Left ventricle myocardium superior (tissue), 1 donor: ENCODE measurements around the gene GTPBP3. TPM values are rescaled to one million over a fixed set of nuclear protein-coding genes. Genes with fewer than 3 reads are reported as not detected.
"Not testable (repeated sequence)": the region's sequence is repeated elsewhere in the genome, so short reads cannot be mapped to it uniquely, and the experiment has no call there.

Experiments used
- ATAC-seq: fragments of 200-7000 bp; cut with Tn5 transposase; one replicate; pipeline ENCODE4 v1.9.1; 2020; ENCODE audit warnings: mild to moderate bottlenecking, moderate library complexity
- DNase-seq: peaks from one replicate; pipeline ENCODE4 v3.0.0-alpha.2; 2020
- intact Hi-C: fragments of 100-400 bp; cut with micrococcal nuclease; formaldehyde crosslinking; loops from one replicate; pipeline ENCODE4 v1.11.0; 2022
- total RNA-seq: library from RNA; stranded (reverse); fragmentation: NEBNext Ultra II Directional; extraction: Animal tissue kit (Norgen Biotek cat#: 25700); gene quantifications from one replicate; pipeline ENCODE4 v1.2.1, GENCODE V29; 2021
- donor health status: DM: no; HTN: yes; CAD: no; lungs with severe emphysema.

GTPBP3 gene
- total RNA-seq, 1 donor from 2014 or later, result 11.5 TPM

- DNase-seq, result no peak
- ATAC-seq, result no peak
- intact Hi-C loops, result no loop called here
Observed at GRCh38 chr19:17359905-17360800, 22.8 kb downstream of the GTPBP3 start.

DNA sequence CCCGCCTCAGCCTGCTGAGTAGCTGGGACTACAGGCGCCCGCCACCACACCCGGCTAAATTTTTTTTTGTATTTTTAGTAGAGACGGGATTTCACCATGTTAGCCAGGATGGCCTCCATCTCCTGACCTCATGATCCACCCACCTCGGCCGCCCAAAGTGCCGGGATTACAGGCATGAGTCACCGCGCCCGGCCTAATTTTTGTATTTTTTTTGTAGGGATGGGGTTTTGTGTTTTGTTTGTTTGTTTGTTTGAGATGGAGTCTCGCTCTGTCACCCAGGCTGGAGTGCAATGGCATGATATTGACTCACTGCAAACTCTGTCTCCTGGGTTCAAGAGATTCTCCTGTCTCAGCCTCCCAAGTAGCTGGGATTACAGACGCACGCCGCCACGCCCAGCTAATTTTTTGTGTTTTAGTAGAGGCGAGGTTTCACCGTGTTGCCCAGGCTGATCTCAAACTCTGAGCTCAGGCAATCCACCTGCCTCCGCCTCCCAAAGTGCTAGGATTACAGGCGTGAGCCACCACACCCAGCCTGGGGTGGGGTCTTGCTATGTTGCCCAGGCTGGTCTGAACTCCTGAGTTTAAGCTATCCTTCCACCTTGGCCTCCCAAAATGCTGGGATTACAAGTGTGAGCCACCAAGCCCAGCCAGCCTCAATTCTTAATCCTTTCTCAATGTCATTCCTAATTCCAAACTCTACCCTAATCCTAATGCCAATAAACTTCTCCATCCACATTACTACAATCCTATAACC, 26.7 kb downstream of the GTPBP3 start:
- DNase-seq, intact Hi-C loops, ATAC-seq: not testable (repeated sequence)

GRCh38 chr19:17365361-17365760, 28.0 kb downstream of the GTPBP3 start:
- intact Hi-C loops, result no loop called here
- ATAC-seq, result no peak
- DNase-seq, result no peak

DNA sequence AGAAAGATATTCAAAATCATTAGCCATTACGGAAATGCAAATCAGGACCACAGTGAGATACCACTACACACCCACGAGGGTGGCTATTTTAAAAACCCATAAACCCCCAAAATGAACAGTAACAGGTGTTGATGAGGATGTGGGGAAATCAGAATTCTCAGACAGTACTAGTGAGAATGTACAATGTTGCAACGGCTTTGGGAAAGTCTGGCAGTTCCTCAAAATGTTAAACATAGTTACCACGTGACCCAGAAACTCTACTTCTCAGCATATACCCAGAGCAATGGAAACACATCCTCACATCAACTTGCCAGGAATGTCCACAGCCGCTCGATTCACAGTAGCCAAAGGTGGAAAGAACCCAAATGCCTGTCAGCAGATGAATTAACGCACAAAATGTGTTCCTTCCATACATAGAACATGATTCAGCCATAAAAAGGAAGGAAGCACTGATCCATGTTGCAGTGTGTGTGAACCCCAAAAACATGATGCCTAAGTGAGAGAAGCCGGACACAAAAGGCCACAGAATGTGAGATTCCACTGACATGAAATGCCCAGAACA, 32.8 kb downstream of the GTPBP3 start:
- intact Hi-C loops, result no loop called here
- ATAC-seq (peak; percentile 54), DNase-seq (no peak)

GRCh38 chr19:17376935-17377600, 39.7 kb downstream of the GTPBP3 start, which contains the start of gene PLVAP:
TSS of gene PLVAP (minus strand) at chr19:17377342. CDS start at chr19:17377288, 54 bp downstream.
- intact Hi-C loops, result no loop called here
- ATAC-seq (peak; percentile 62), DNase-seq (peak; percentile 39)

GRCh38 chr19:17378271-17378670, 40.9 kb downstream of the GTPBP3 start:
- no peak for DNase-seq
- ATAC-seq, result no peak
- intact Hi-C loops, result no loop called here

DNA sequence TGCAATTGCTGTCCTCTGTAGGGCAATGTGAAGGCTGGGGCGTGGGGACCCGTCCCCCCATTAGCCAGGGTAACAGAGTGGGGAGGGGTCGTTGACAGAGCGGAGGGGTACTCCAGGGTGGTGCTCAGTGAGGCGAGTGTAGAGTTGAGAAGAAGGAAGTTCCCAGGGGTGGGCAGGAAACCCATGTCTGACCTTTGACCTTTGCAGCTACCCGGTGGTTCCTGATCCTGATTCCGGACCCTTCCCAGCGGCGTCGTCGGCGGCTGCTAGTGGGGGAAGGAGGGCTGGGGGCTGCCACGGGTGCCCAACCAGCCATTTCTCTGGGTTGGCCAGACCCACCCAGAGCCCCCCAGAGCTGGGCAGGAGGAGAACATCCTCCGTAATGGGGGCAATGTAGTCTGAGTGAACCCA, 41.9 kb downstream of the GTPBP3 start:
- DNase-seq (no peak), ATAC-seq (no peak)
- intact Hi-C loops, result no loop called here

DNA sequence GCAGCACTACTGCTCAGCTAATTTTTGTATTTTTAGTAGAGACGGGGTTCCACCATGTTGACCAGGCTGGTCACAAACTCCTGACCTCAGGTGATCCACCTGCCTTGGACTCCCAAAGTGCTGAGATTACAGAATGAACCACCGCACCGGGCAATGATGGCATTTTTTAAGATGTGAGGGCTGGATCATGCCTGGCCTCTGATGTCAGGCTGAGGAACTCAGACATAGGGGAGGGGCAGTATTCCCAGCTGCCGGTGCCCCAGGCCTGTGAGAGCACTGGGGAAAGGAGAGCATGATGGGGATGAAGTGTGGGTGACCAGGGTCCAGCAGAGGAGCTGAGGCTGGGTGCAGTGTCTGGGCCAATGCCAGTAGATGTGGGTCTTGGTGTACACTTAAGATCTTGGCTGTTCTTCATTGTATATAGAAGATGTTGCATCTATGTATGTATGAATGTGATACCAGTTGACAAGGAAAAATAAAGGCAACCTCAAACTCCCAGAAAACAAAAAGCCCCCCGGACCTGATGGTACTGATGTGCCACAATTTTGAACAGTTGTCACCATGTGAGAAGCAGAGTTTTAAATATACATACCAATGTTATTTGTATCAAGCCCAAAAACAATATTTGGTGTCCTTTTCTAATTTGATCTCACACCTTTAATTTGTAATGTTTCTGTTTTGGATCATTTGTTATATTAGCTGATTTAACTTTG, 43.2 kb downstream of the GTPBP3 start:
- intact Hi-C loops, result no loop called here
- DNase-seq, result no peak
- ATAC-seq, result no peak

- intact Hi-C loops, result loop anchor here (5.0 kb wide), 1 partner anchor 39 kb away; no protein-coding TSS in a partner anchor
- ATAC-seq, result peak; percentile 65
- DNase-seq, result peak; percentile 78
Observed at GRCh38 chr19:17385878-17386611, 48.7 kb downstream of the GTPBP3 start.

- intact Hi-C loops, result loop anchor here (5.0 kb wide), 1 partner anchor 42 kb away; no protein-coding TSS in a partner anchor
- DNase-seq (no peak), ATAC-seq (no peak)
Observed at GRCh38 chr19:17389288-17389687, 51.9 kb downstream of the GTPBP3 start.

DNA sequence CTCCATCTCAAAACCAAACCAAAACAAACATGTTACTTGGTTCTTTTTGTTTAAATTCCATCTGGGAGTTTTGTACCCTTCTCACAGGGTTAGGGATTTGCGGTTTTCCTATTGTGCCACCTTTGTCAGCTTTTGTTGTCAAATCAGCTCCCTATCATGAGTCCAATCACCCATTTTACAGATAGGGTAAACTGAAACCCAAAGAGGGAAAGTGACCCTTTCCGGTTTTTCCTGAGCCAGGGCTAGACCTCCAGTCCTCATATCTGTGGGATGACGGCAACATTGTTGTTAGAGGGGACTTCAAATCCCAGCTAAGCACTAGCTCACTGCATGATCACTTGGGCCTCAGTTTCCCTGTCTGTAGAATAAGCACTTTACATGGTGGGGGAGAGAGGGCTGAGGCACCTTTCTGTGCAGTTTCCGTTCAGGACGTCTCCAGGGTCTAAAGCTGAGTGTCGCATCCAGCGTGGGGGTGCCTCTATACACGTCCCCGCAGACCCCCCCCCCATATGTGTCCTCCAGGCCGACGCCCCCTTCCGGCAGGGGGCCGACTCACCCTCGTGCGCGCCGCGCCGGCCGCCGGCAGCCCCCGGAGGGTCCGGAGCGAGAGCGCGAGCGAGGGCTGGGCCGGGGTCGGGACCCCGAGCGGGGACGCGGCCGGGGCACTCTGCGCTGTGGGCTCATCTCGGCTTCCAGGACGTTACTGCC, 52.8 kb downstream of the GTPBP3 start:
- no peak for DNase-seq
- intact Hi-C loops, result loop anchor here (5.0 kb wide), 1 partner anchor 43 kb away; no protein-coding TSS in a partner anchor
- ATAC-seq, result no peak

- ATAC-seq, result peak; percentile 98
- DNase-seq, result peak; percentile 93
- intact Hi-C loops, result no loop called here
Observed at GRCh38 chr19:17390665-17391370, 53.5 kb downstream of the GTPBP3 start.

DNA sequence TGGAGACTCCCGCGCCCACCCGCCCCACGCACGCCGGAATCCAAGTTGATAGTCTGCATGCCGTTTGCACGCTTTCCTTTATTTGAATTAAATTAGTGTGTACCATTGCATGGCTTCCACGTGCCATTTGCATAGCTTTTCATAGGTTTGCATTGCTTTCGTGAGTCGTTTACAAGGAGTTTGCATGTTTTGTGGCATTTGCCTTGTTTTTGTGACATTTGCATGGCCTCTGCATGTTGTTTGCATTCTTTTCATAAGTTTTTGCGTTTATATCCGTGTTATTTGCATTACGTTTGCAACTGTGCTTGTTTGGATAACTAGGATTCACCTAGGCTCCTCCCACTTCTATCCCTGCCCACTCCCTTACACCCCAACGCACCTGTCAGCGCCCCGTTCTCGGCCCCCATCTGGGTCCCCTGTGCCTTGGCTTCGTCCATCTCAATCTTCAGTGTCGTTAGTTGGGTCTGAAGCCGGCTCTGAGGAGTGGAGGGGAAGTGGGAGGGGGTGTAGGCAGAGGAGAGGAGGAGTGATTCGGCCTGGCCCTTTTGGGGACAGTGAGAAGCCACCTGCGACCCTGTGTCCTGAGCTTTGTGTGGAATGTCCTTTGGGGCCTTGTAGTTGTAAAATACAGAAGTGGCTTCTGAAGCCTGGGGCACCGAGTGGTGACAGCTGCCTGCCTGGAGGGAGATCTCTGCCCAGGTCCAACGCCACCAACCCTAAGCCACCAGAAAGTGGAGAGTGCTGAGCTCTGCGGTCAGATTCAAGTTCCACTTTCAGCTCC, 54.2 kb downstream of the GTPBP3 start:
- DNase-seq, result no peak
- intact Hi-C loops, result no loop called here
- ATAC-seq, result no peak
